Stomach (tissue), 4 donors: ENCODE data around the gene CD58.

Source experiments
- CTCF ChIP-seq, 7 experiments: fragments of 450-650 bp in 4 of 7; fragments of 200-600 bp in 3 of 7; sonication (generic) in 3 of 7; IDR thresholded peaks; one replicate each; pipeline ENCODE4 v1.5.1; 2016 to 2019; ENCODE audit warnings: antibody characterized with exemption in 7 of 7, control low read depth in 2 of 7, mild to moderate bottlenecking in 1 of 7
- EP300 ChIP-seq: sonication (generic); formaldehyde crosslinking; IDR thresholded peaks from one replicate; pipeline ENCODE4 v1.6.1; 2017; ENCODE audit warnings: antibody characterized with exemption
- POLR2A ChIP-seq, 4 donors: fragments of 450-650 bp; IDR thresholded peaks; one replicate each; pipeline ENCODE4 v1.6.1; 2016; ENCODE audit warnings: antibody characterized with exemption in 4 of 4, control low read depth in 2 of 4, mild to moderate bottlenecking in 1 of 4, moderate library complexity in 1 of 4
- POLR2AphosphoS5 ChIP-seq, 3 donors: sonication (generic); formaldehyde crosslinking; IDR thresholded peaks; one replicate each; pipeline ENCODE4 v1.6.1; 2016; ENCODE audit warnings: antibody characterized with exemption in 3 of 3

GRCh38 chr1:116493036-116493435, 77.8 kb downstream of the CD58 start:
- TF ChIP-seq CTCF (IDR thresholded peaks at IDR 0.05) (no peak), EP300 (no peak), POLR2AphosphoS5 (IDR thresholded peaks at IDR 0.05) (no peak), POLR2A (IDR thresholded peaks at IDR 0.05) (no peak)
